NT2/D1 (cell line): ENCODE measurements around the gene CDK16.

Source experiments
- DNase-seq: peaks from one replicate; pipeline ENCODE4 v3.0.0-alpha.2; 2011; ENCODE audit warnings: low read depth, low spot score
- H3K27me3 ChIP-seq: 2 replicates; pipeline ENCODE4 v1.6.0; 2011; ENCODE audit warnings: mild to moderate bottlenecking; ENCODE audit not compliant: insufficient read length, insufficient read depth
- H3K36me3 ChIP-seq: 2 replicates; pipeline ENCODE4 v1.6.1; 2011; ENCODE audit warnings: mild to moderate bottlenecking, low read length, mixed read lengths; ENCODE audit not compliant: insufficient read depth, insufficient read length
- H3K4me1 ChIP-seq: 2 replicates; pipeline ENCODE4 v1.5.1; 2011; ENCODE audit not compliant: insufficient read depth, insufficient read length
- H3K4me3 ChIP-seq: 2 replicates; pipeline ENCODE4 v1.5.1; 2011; ENCODE audit warnings: low read depth; ENCODE audit not compliant: insufficient read length
- H3K9ac ChIP-seq: 2 replicates; pipeline ENCODE4 v1.6.0; 2011; ENCODE audit warnings: low read depth; ENCODE audit not compliant: insufficient read length
- H3K9me3 ChIP-seq: 2 replicates; pipeline ENCODE4 v1.5.1; 2011; ENCODE audit warnings: mild to moderate bottlenecking, low read length; ENCODE audit not compliant: insufficient read depth
- SUZ12 ChIP-seq: IDR thresholded peaks from 2 replicates; pipeline ENCODE4 v1.6.1; 2011; ENCODE audit not compliant: insufficient read length, insufficient read depth; ENCODE audit errors: extremely low read depth
- YY1 ChIP-seq: IDR thresholded peaks from 2 replicates; pipeline ENCODE4 v1.6.1; 2011; ENCODE audit not compliant: insufficient read length, insufficient read depth
- ZNF274 ChIP-seq: IDR thresholded peaks from 2 replicates; pipeline ENCODE4 v1.6.1; 2011; ENCODE audit warnings: mild to moderate bottlenecking, low read depth, low read length

Gene CDK16

DNA sequence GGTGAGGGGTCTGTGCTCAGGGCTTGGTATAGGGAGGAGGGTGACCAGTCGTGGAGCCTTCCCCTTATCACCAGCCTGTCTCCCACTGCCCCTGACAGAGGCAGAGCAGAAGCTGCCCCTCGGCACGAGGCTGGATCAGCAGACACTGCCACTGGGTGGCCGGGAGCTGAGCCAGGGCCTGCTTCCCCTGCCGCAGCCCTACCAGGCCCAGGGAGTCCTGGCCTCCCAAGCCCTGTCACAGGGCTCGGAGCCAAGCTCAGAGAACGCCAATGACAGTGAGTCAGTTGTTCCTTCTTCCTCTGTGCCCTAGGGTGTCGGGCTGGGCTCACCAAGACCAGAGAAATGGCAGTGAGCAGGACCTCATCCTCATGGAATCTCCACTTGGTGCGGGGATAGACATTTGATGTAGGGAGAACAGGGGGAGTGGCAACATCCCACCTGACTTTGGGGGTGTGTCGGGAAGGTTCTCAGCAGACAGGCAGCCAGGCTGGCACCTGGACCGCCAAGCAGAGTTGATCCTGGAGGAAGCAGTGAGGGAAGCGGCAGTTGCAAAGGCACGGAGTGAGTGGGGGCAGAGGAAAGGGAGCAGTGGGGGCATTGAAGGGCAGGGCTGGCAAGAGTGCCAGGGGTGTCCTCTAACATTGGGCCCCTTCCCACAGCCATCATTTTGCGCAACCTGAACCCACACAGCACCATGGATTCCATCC is 39.1 kb upstream of the CDK16 start:
- H3K36me3 ChIP-seq, result peaks cover 88% of the 10 kb centered on the region
- TF ChIP-seq SUZ12 (no peak), ZNF274 (no peak), YY1 (no peak)
- DNase-seq, result no peak

DNA sequence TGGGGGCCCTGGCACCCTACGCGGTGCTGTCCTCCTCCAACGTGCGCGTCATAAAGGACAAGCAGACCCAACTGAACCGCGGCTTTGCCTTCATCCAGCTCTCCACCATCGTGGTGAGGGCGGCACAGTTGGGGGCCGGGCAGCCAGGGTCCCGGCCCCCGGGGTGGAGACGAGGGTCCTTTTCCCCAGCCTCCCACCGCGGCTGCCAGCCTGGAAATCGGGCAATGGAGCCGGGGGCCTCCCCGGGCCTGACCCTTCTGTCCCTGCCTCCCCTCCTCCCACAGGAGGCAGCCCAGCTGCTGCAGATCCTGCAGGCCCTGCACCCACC is 38.6 kb upstream of the CDK16 start:
- no peak overlapping the region for H3K4me3 ChIP-seq
- no peak for TF ChIP-seq SUZ12
- TF ChIP-seq YY1, result no peak
- no peak for TF ChIP-seq ZNF274
- DNase-seq, result no peak
- no peaks in the 10 kb centered on the region for H3K27me3 ChIP-seq
- peaks cover 88% of the 10 kb centered on the region for H3K36me3 ChIP-seq
- peaks cover 8% of the 10 kb centered on the region for H3K4me1 ChIP-seq
- no peaks in the 10 kb centered on the region for H3K9me3 ChIP-seq
- no peak overlapping the region for H3K9ac ChIP-seq

More for the DNA sequence above, 39.1 kb upstream of the CDK16 start:
- no peak overlapping the region for H3K4me3 ChIP-seq
- no peaks in the 10 kb centered on the region for H3K9me3 ChIP-seq
- no peaks in the 10 kb centered on the region for H3K27me3 ChIP-seq
- no peak overlapping the region for H3K9ac ChIP-seq
- H3K4me1 ChIP-seq, result peaks cover 8% of the 10 kb centered on the region

DNA sequence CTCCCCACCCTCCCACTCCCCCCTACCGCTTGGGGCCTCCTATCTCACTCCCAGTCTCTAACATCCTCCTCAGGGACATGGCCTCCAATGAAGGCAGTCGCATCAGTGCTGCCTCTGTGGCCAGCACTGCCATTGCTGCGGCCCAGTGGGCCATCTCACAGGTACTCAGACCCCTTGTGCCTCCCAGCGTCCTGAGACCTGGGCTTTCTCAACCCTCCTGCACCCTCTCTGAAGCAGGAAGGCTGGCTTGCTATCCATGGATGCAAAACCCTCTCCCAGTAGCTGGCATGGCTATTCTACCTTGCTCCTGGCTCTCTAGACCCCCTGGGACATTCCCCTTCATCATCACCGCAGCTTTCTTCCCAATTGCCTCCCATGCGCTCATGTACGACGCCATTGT is 38.1 kb upstream of the CDK16 start:
- Histone ChIP-seq H3K4me1 (peaks cover 7% of the 10 kb centered on the region), H3K27me3 (no peaks in the 10 kb centered on the region), H3K4me3 (no peak overlapping the region), H3K9me3 (no peaks in the 10 kb centered on the region), H3K9ac (no peak overlapping the region), H3K36me3 (peaks cover 88% of the 10 kb centered on the region)
- DNase-seq, result no peak
- TF ChIP-seq SUZ12 (no peak), YY1 (no peak), ZNF274 (no peak)

DNA sequence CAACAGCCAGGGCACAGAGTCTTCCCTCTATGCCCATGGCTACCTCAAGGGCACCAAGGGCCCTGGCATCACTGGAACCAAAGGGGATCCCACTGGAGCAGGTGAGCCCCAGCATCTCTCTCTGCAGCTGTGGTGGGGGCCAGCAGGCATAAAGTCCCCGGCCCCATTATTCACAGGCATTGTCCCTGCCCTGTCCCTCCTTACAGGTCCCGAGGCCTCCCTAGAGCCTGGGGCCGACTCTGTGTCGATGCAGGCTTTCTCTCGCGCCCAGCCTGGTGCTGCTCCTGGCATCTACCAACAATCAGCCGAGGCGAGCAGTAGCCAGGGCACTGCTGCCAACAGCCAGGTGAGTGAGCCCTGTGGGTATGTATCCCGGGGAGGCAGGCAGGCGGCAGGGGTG is 37.2 kb upstream of the CDK16 start:
- no peak overlapping the region for H3K9ac ChIP-seq
- H3K27me3 ChIP-seq, result no peaks in the 10 kb centered on the region
- H3K4me3 ChIP-seq, result no peak overlapping the region
- no peak for DNase-seq
- peaks cover 88% of the 10 kb centered on the region for H3K36me3 ChIP-seq
- peaks cover 3% of the 10 kb centered on the region for H3K4me1 ChIP-seq
- no peaks in the 10 kb centered on the region for H3K9me3 ChIP-seq
- TF ChIP-seq YY1 (no peak), SUZ12 (no peak), ZNF274 (no peak)

DNA sequence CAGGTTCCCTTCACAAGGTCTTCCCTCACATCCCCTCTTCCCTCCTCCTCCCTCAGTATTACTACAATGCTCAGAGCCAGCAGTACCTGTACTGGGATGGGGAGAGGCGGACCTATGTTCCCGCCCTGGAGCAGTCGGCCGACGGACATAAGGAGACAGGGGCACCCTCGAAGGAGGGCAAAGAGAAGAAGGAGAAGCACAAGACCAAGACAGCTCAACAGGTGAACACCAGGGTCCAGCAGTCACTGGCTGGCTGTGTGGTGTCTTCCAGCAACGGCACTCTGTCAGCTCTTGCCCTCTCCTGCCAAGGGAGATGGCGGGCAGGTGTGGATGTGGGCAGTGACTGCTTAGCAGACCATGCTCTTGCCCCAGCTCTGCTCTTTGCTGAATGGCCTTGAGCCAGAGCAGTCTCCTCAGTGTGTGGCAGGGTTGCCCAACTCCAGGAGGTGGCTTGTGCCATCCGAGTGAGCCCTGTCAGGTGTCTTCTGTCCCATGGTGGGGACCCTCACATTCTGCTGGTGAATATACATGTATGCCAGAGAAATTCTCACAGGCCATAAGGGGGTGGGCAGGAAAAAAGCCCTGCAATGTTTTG is 36.3 kb upstream of the CDK16 start:
- Histone ChIP-seq H3K4me1 (peaks cover 4% of the 10 kb centered on the region), H3K9me3 (no peaks in the 10 kb centered on the region), H3K36me3 (peaks cover 88% of the 10 kb centered on the region), H3K4me3 (no peak overlapping the region), H3K27me3 (no peaks in the 10 kb centered on the region), H3K9ac (no peak overlapping the region)
- TF ChIP-seq YY1 (no peak), ZNF274 (no peak), SUZ12 (no peak)
- no peak for DNase-seq

DNA sequence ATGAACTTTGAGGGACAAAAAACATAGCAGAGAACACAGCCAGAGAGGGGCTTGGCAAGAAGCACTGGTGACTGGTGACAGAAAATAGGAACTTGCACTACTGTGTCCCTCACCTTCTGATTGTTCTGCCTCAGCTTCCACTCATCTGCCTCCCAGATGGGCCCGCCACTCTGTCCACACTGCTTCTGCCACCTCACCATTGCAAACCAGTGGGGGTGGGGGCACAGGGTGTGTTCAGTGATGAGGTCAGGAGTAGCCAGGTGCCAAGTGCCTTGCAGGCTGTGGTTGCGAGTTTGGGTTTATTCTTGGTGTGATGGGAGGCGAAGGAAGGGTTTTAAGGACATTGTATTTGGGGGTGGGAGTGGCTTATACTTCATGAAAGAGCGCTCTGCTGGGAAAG is 34.0 kb upstream of the CDK16 start:
- Histone ChIP-seq H3K36me3 (peaks cover 67% of the 10 kb centered on the region), H3K4me1 (peaks cover 4% of the 10 kb centered on the region), H3K9me3 (no peaks in the 10 kb centered on the region), H3K27me3 (no peaks in the 10 kb centered on the region), H3K9ac (no peak overlapping the region), H3K4me3 (no peak overlapping the region)
- TF ChIP-seq ZNF274, result no peak
- no peak for TF ChIP-seq YY1
- TF ChIP-seq SUZ12, result no peak
- DNase-seq, result no peak

DNA sequence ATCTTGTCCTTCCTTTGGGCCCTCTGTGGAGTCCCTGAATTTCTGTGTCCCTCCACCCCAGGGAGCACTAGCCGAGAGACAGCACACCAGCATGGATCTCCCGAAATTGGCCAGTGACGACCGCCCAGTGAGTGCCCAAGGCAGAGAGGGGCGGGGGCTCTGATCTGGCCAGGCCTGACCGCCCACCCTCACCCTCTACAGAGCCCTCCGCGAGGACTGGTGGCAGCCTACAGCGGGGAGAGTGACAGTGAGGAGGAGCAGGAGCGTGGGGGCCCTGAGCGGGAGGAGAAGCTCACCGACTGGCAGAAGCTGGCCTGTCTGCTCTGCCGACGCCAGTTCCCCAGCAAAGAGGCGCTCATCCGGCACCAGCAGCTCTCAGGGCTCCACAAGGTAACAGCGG is 33.2 kb upstream of the CDK16 start:
- H3K4me1 ChIP-seq, result peaks cover 8% of the 10 kb centered on the region
- no peak for DNase-seq
- TF ChIP-seq SUZ12, result no peak
- TF ChIP-seq ZNF274, result no peak
- TF ChIP-seq YY1, result no peak
- H3K9ac ChIP-seq, result no peak overlapping the region
- H3K27me3 ChIP-seq, result no peaks in the 10 kb centered on the region
- no peaks in the 10 kb centered on the region for H3K9me3 ChIP-seq
- peaks cover 60% of the 10 kb centered on the region for H3K36me3 ChIP-seq
- no peak overlapping the region for H3K4me3 ChIP-seq
